Measurements from ENCODE around the gene INSIG1. TPM values are rescaled to one million over a fixed set of nuclear protein-coding genes. Genes with fewer than 3 reads are reported as not detected.
A peak's percentile ranks its signal among the peaks of the same experiment; 100 is the strongest.

The INSIG1 gene
- total and polyA plus RNA-seq, 4 donors = 14.1 to 48.3 (median 26.1) TPM

DNA sequence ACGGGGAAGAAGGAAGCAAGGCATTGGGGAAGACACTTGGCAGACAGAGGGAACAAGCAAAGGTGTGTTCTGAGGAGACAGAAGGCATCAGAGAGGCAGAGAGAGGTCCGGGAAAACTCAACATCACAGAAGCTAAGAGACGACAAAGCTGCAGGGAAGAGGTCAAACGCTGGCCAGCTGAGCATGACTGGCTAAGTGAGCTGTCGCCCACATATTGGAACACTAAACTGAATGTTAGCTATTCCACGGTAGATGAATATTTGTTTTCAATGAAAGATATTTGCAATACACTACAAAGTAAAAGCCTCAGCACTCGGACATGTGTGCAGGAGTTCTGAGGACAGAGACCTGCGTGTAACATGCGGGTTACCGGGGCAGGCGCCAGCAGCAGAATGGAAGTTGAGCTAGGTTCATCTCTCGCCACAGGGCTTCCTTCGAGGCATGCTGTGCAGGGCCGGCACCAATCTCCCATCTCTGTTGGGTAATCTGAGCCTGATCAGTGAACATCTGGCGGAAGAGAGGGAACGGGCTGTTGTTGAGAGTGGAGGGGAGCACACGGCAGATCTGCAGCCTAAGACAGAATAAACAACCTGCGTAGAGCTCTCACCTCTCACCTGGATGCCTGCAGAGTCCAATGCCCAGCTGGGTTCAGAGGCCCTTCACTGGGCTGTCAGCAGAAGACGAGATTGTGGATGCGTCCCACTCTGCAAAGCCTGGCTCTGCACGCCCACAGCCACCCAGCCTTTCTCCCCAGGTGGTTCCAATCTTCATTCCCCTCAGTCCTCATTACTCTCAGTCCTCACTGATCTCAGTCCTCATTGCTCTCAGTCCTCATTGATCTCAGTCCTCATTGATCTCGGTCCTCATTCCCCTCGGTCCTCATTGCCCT is 35.9 kb downstream of the INSIG1 start:
- DNase-seq = no peak
- intact Hi-C loops (cut with DNase I) = no loop called here
- WGBS, 2 donors = 74 to 76% methylated on average over 23 of the region's 23 CpGs

DNA sequence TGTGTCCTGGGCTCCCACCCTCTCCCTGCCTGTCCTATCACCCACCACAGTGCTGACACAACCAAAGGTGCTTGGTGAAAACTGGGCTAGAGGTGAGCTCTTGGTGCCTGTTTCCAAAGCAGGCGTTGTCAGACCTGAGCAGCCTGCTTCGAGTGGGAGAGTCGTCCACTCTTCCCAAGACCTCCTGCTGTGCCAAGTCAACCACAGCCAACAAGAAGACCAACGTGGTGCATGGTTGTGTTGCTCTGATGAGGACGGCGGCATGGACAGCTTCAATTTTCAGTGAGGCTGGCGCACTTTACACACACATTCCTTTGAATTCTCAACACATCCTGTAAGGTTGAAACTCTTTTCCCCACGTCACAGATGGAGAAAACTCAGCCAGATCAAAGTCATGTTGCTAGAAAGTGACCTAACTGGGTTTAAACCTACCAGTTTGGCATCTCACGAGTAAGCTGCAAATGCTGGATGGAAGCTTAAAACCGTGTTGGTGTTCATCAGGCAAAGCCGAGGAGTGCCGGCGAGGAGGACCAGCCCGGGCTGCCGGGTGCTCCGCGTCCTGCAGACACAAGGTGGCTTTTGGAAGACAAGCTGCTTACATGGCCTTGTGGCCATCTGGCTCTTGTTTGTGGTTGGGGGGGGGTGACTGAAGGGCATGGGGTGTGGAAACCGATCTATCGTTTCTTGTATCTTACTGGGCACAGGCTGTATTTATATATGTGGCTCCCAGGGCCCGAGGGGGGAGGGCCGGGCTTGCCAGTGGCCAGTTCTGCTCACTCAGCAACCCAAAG is 39.3 kb downstream of the INSIG1 start:
- H3K4me1 ChIP-seq (ENCODE audit: control insufficient read depth in 1 of 2, insufficient read depth in 2 of 2, low read length in 2 of 2) = no peaks in the 10 kb centered on the region
- 71 to 77% methylated on average over 21 of the region's 21 CpGs for WGBS, 2 donors
- H3K27ac ChIP-seq (ENCODE audit: low read depth in 1 of 2, low read length in 2 of 2) = no peak overlapping the region
- intact Hi-C loops (cut with DNase I) = no loop called here
- no peak overlapping the region for H3K4me3 ChIP-seq (ENCODE audit: low read length in 2 of 2)
- H3K9me3 ChIP-seq (ENCODE audit: control insufficient read depth, low read length) = peaks cover 1% of the 10 kb centered on the region
- H3K36me3 ChIP-seq (ENCODE audit: control insufficient read depth in 1 of 2, insufficient read depth in 2 of 2, low read length in 1 of 2) = no peaks in the 10 kb centered on the region
- ATAC-seq (ENCODE audit: low FRiP score) (no peak), DNase-seq (peak in 1 of 2 donors; percentile 66)
- no peaks in the 10 kb centered on the region for H3K27me3 ChIP-seq (ENCODE audit: control insufficient read depth in 1 of 2, insufficient read depth in 2 of 2, low read length in 1 of 2)

More for the DNA sequence above, 35.9 kb downstream of the INSIG1 start:
- no peak overlapping the region for H3K27ac ChIP-seq (ENCODE audit: low read depth in 1 of 2, low read length in 2 of 2)
- no peaks in the 10 kb centered on the region for H3K27me3 ChIP-seq (ENCODE audit: control insufficient read depth in 1 of 2, insufficient read depth in 2 of 2, low read length in 1 of 2)
- no peak overlapping the region for H3K4me3 ChIP-seq (ENCODE audit: low read length in 2 of 2)
- H3K36me3 ChIP-seq (ENCODE audit: control insufficient read depth in 1 of 2, insufficient read depth in 2 of 2, low read length in 1 of 2) = no peaks in the 10 kb centered on the region
- no peaks in the 10 kb centered on the region for H3K4me1 ChIP-seq (ENCODE audit: control insufficient read depth in 1 of 2, insufficient read depth in 2 of 2, low read length in 2 of 2)
- no peak for ATAC-seq (ENCODE audit: low FRiP score)
- H3K9me3 ChIP-seq (ENCODE audit: control insufficient read depth, low read length) = peaks cover 1% of the 10 kb centered on the region

DNA sequence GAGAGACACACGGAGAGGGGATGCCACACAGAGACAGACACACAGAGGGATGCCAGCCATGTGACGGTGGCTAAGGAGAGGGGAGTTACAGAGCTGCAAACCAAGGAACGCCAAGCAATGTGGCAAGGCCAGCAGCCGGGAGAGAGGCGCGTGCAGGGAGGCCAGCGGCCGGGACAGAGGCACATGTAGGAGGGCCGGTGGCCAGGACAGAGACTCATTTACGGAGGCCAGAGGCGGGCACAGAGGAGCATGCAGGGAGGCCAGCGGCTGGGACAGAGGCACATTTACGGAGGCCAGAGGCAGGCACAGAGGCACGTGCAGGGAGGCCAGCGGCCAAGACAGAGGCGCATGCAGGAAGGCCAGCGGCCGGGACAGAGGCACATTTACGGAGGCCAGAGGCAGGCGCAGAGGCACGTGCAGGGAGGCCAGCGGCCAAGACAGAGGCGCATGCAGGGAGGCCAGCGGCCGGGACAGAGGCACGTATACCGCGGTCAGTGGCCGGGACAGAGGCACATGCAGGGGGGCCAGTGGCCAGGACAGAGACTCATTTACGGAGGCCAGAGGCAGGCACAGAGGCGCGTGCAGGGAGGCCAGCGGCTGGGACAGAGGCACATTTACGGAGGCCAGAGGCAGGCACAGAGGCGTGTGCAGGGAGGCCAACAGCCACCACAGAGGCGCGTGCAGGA is 40.4 kb downstream of the INSIG1 start:
- Histone ChIP-seq H3K27me3 (ENCODE audit: control insufficient read depth in 1 of 2, insufficient read depth in 2 of 2, low read length in 1 of 2) (no peaks in the 10 kb centered on the region), H3K4me1 (ENCODE audit: control insufficient read depth in 1 of 2, insufficient read depth in 2 of 2, low read length in 2 of 2) (no peaks in the 10 kb centered on the region), H3K4me3 (ENCODE audit: low read length in 2 of 2) (no peak overlapping the region), H3K9me3 (ENCODE audit: control insufficient read depth, low read length) (peaks cover 1% of the 10 kb centered on the region), H3K27ac (ENCODE audit: low read depth in 1 of 2, low read length in 2 of 2) (no peak overlapping the region), H3K36me3 (ENCODE audit: control insufficient read depth in 1 of 2, insufficient read depth in 2 of 2, low read length in 1 of 2) (no peaks in the 10 kb centered on the region)
- 83 to 85% methylated on average over 37 of the region's 37 CpGs for WGBS, 2 donors
- intact Hi-C loops (cut with DNase I) = no loop called here
- peak in 1 of 2 donors; percentile 72 for DNase-seq
- ATAC-seq (ENCODE audit: low FRiP score) = peak; percentile 36

DNA sequence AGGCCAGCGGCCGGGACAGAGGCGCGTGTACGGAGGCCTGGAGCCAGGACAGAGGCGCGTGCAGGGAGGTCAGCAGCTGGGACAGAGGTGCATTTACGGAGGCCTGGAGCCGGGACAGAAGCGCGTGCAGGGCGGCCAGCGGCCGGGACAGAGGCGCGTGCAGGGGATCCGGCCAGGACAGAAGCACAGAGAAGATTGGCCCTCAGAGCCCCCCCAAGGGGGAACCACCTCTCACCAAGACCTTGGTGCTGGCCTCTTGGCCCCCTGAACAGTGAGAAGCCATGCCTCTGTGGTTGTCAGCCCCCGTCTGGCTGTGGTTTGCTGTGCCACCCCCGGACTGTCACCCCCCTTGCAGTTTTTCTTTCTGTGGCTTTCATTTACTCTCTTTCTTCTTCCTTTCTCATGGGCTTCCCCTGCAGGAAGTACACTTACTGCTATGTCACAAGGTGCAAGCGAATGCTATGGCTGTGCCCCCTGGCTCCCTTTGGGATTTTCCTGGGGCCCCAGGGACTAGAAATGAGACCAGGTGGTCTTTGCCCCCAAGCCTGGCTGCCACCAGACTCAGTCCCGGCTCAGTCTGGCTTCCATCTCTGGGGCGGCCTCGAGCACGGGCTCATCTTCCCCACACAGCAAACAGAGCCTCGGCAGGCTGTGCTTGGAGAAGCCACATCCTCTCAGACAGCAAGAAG is 41.1 kb downstream of the INSIG1 start:
- Histone ChIP-seq H3K27me3 (ENCODE audit: control insufficient read depth in 1 of 2, insufficient read depth in 2 of 2, low read length in 1 of 2) (no peaks in the 10 kb centered on the region), H3K4me1 (ENCODE audit: control insufficient read depth in 1 of 2, insufficient read depth in 2 of 2, low read length in 2 of 2) (no peaks in the 10 kb centered on the region), H3K4me3 (ENCODE audit: low read length in 2 of 2) (no peak overlapping the region), H3K36me3 (ENCODE audit: control insufficient read depth in 1 of 2, insufficient read depth in 2 of 2, low read length in 1 of 2) (no peaks in the 10 kb centered on the region), H3K9me3 (ENCODE audit: control insufficient read depth, low read length) (peaks cover 1% of the 10 kb centered on the region), H3K27ac (ENCODE audit: low read depth in 1 of 2, low read length in 2 of 2) (no peak overlapping the region)
- peak; percentile 38 for ATAC-seq (ENCODE audit: low FRiP score)
- 72 to 76% methylated on average over 25 of the region's 25 CpGs for WGBS, 2 donors
- peak in 1 of 2 donors; percentile 61 for DNase-seq
- intact Hi-C loops (cut with DNase I) = no loop called here

DNA sequence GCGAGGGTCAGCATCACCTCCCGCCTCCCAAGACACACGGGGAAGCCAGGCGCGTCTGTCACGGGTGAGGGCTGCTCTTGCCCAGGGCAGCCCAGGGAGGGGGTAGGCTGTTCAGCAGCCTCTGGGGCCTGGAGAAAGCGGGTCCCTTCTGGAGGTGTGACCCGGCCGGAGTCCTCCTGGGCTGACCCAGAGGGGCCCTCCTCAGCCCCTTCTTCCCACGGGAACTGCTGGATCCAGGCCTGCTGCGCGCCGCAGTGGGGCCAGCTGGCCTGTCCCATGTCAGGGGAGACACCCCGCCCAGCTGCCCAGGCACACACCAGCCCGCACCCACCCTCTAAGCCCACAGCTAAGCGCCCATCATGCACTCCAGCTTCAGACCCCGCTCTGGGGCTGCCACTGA is 41.8 kb downstream of the INSIG1 start:
- peak in 1 of 2 donors; percentile 62 for DNase-seq
- Histone ChIP-seq H3K27ac (ENCODE audit: low read depth in 1 of 2, low read length in 2 of 2) (no peak overlapping the region), H3K36me3 (ENCODE audit: control insufficient read depth in 1 of 2, insufficient read depth in 2 of 2, low read length in 1 of 2) (no peaks in the 10 kb centered on the region), H3K27me3 (ENCODE audit: control insufficient read depth in 1 of 2, insufficient read depth in 2 of 2, low read length in 1 of 2) (no peaks in the 10 kb centered on the region), H3K4me3 (ENCODE audit: low read length in 2 of 2) (no peak overlapping the region), H3K4me1 (ENCODE audit: control insufficient read depth in 1 of 2, insufficient read depth in 2 of 2, low read length in 2 of 2) (no peaks in the 10 kb centered on the region), H3K9me3 (ENCODE audit: control insufficient read depth, low read length) (peaks cover 1% of the 10 kb centered on the region)
- peak; percentile 47 for ATAC-seq (ENCODE audit: low FRiP score)
- intact Hi-C loops (cut with DNase I) = no loop called here
- WGBS, 2 donors = 58 to 64% methylated on average over 13 to 17 of the region's 17 CpGs

DNA sequence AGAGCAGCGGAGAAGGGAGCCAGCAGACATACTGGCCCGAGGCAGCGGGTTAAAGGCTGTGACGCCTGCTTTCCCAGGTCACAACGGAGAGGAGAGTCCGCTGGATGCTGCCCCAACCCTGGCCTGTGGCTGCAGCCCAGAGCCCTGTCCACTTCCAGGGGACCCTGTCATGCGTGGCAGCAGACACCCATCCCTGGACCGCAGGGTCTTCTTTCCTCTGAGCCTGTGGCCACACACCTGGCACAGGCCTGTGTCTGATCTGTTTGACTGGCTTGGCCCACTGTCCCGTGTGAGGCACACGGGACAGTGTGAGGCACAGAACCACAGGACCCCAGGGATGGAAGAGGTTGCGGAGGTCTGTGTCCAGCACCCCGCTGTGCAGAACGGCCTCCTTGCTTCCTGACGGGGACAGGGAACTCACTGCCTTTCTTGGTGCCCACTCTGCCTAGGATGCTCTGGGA is 42.4 kb downstream of the INSIG1 start:
- no peaks in the 10 kb centered on the region for H3K27me3 ChIP-seq (ENCODE audit: control insufficient read depth in 1 of 2, insufficient read depth in 2 of 2, low read length in 1 of 2)
- DNase-seq (peak in 1 of 2 donors; percentile 37), ATAC-seq (ENCODE audit: low FRiP score) (no peak)
- H3K4me1 ChIP-seq (ENCODE audit: control insufficient read depth in 1 of 2, insufficient read depth in 2 of 2, low read length in 2 of 2) = no peaks in the 10 kb centered on the region
- H3K36me3 ChIP-seq (ENCODE audit: control insufficient read depth in 1 of 2, insufficient read depth in 2 of 2, low read length in 1 of 2) = no peaks in the 10 kb centered on the region
- intact Hi-C loops (cut with DNase I) = loop anchor here in 1 of 2 donors (5.0 kb wide), 1 partner anchor 428 kb away; no protein-coding TSS in a partner anchor
- H3K4me3 ChIP-seq (ENCODE audit: low read length in 2 of 2) = no peak overlapping the region
- H3K9me3 ChIP-seq (ENCODE audit: control insufficient read depth, low read length) = no peaks in the 10 kb centered on the region
- H3K27ac ChIP-seq (ENCODE audit: low read depth in 1 of 2, low read length in 2 of 2) = no peak overlapping the region
- WGBS, 2 donors = 74 to 76% methylated on average over 14 of the region's 14 CpGs

DNA sequence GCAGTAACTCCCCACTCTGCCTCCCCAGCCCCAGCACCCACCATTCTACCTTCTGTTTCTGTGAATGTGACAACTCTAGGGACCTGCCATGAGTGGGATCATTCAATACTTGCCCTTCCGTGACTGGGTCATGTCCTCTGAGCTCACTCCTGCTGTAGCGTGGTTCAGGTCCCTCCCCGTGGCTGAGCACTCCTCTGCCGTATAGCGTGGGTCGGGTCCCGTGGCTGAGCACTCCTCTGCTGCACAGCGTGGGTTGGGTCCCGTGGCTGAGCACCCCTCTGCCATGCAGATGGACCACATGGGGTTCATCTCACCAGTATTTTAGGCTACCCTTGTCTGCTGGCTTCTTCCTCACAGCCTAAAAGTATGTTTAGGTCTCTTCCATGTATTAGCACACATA is 43.0 kb downstream of the INSIG1 start:
- Histone ChIP-seq H3K36me3 (ENCODE audit: control insufficient read depth in 1 of 2, insufficient read depth in 2 of 2, low read length in 1 of 2) (no peaks in the 10 kb centered on the region), H3K4me1 (ENCODE audit: control insufficient read depth in 1 of 2, insufficient read depth in 2 of 2, low read length in 2 of 2) (no peaks in the 10 kb centered on the region), H3K9me3 (ENCODE audit: control insufficient read depth, low read length) (no peaks in the 10 kb centered on the region), H3K27me3 (ENCODE audit: control insufficient read depth in 1 of 2, insufficient read depth in 2 of 2, low read length in 1 of 2) (no peaks in the 10 kb centered on the region), H3K27ac (ENCODE audit: low read depth in 1 of 2, low read length in 2 of 2) (no peak overlapping the region), H3K4me3 (ENCODE audit: low read length in 2 of 2) (no peak overlapping the region)
- intact Hi-C loops (cut with DNase I) = loop anchor here in 1 of 2 donors (5.0 kb wide), 1 partner anchor 428 kb away; no protein-coding TSS in a partner anchor
- ATAC-seq (ENCODE audit: low FRiP score) = no peak
- 71 to 78% methylated on average over 9 of the region's 9 CpGs for WGBS, 2 donors
- peak in 1 of 2 donors; percentile 57 for DNase-seq
